ENCODE results near the gene PYY.
A peak's percentile ranks its signal among the peaks of the same experiment; 100 is the strongest.

Gene PYY

DNA sequence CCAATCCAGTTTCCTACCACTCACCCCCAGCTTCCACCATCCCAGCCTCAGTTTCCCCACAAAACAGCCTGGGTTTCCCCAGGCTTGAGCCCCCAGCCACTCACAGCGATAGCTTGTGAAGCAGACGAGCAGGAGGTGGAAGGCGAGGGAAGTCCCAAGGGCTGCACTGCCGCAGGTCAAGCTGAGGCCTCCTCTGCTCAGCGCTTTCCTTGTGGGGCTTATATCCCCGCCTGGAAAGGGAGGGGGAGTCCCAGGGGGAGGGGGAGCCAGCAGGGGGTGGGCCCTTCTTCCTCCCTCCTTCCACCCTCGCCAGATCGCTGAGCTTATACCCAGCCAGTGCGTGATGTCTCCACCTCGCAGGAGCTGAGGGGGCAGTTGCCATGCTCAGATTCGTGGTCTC, at the start of gene PYY:
Gene PYY, minus strand, starts transcription at position 195 of the 400 bp plus-strand sequence. CDS start 457 bp downstream, outside the sequence.
- ChIA-PET CTCF (interaction anchor here (1.3 kb wide), 1 partner anchor 10 kb away, joined by 5 read pairs; no protein-coding TSS in a partner anchor), POLR2A (ENCODE audit: low non-redundant PET) (no interaction called here)
- DNase-seq (ENCODE audit: low spot score) = no peak
- no peak within 1 kb of the TSS for H3K27ac ChIP-seq
- TF ChIP-seq, protein P1, sequence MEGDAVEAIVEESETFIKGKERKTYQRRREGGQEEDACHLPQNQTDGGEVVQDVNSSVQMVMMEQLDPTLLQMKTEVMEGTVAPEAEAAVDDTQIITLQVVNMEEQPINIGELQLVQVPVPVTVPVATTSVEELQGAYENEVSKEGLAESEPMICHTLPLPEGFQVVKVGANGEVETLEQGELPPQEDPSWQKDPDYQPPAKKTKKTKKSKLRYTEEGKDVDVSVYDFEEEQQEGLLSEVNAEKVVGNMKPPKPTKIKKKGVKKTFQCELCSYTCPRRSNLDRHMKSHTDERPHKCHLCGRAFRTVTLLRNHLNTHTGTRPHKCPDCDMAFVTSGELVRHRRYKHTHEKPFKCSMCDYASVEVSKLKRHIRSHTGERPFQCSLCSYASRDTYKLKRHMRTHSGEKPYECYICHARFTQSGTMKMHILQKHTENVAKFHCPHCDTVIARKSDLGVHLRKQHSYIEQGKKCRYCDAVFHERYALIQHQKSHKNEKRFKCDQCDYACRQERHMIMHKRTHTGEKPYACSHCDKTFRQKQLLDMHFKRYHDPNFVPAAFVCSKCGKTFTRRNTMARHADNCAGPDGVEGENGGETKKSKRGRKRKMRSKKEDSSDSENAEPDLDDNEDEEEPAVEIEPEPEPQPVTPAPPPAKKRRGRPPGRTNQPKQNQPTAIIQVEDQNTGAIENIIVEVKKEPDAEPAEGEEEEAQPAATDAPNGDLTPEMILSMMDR (conservative IDR thresholded peaks at IDR 0.05; ENCODE audit: low read depth) = no peak

DNA sequence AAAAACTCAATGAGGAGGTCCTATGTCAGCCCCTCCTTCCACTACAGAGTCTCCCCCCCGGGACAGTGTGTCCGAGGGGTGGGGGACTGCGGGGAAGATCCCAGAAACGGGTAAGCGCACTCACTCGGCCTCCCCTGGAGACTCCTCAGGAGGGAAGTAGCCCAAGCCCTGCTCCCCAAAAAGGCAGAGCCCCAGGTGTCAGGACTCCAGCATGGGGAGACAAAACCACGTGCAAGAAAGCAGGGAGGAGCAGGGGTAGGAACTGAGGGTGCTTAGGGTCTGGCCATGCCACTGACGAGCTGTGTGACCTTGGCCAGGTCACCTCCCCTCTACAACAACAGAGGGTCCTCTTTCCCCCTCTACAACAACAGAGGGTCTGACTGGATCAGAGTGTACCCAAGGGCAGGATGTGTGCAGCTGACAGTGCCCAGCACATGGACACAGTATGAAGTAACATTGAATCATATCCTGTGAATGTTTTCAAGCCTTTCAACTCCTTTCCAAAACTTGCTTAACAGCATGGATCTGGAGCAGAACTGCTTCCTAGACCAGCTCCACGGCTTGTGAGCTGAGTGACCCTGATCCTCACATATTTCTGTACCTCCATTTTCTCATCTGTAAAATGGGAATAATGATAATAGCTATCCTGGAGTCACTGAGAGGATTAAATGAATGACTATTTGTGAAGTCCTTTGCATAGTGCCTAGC, 48.6 kb upstream of the PYY start:
- DNase-seq (ENCODE audit: low spot score) = peak; percentile 29
- ChIA-PET CTCF (interaction anchor here (1.4 kb wide), 1 partner anchor 125 kb away, joined by 5 read pairs; no protein-coding TSS in a partner anchor), POLR2A (ENCODE audit: low non-redundant PET) (no interaction called here)
- TF ChIP-seq, protein P1 (conservative IDR thresholded peaks at IDR 0.05; ENCODE audit: low read depth) = no peak
- peak overlapping the region; percentile 61; the same call in 1 of the 2 replicates for H3K27ac ChIP-seq

DNA sequence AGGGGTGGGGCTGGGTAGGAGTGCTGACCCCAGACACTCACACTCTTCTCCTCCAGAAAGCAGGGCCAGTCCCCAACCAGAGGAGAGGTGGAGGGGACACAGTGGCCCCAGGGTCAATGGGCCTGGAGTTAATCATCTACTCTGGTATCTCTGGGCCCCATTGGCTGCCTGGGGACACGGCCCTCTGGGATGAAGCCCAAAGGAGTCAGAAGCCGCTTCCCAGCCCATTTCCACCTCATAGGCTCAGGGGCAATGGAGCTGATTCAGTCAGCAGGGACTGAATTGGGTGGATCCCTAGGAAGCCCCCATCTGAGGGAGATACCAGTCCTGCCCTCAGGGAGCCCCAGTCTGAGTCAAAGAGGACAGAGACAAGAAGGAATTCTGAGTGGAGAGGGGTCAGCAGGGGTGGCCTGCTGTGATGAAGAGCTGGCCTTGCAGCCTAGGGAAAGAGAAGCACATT, 47.8 kb upstream of the PYY start:
- ChIA-PET CTCF (interaction anchor here (0.6 kb wide), 2 partner anchors 9 to 14 kb away, joined by 3 to 4 read pairs; no protein-coding TSS in a partner anchor), POLR2A (ENCODE audit: low non-redundant PET) (no interaction called here)
- TF ChIP-seq, protein P1 (conservative IDR thresholded peaks at IDR 0.05; ENCODE audit: low read depth) = no peak
- peak overlapping the region; percentile 61; the same call in 1 of the 2 replicates for H3K27ac ChIP-seq
- no peak for DNase-seq (ENCODE audit: low spot score)

DNA sequence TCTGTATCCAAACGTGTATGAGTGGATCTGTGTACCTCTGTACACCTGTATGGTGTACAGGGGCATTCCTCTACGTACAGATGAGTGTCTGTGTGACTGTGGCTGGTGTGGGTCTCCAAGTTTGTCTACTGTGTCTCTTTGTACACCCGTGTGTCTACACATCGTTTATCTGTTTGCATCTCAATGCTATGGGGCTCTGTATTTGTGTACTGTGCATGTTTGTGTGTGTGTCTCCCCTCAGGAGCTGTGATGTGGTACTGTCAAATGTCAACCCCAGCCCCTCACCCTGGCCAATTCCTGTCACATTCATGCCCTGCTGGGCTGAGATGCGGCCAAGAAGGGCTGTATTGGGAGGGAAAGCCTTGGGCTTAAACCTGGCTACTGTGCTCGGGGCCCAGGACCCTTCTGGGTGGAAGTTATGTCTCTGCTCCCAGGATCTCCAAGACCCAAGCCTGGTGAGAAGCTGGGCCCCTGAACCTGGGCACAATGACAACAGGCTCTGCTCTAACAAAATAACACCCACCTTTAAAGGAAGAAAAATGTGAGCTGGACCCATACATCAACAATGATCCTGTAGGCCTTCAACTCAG, 47.2 kb upstream of the PYY start:
- CTCF ChIA-PET = interaction anchor here (0.6 to 1.2 kb wide), 3 partner anchors 9 to 57 kb away, joined by 3 to 4 read pairs (median 4); no protein-coding TSS in a partner anchor
- TF ChIP-seq, protein P1 (conservative IDR thresholded peaks at IDR 0.05; ENCODE audit: low read depth) = no peak
- peak overlapping the region; percentile 61; the same call in 1 of the 2 replicates for H3K27ac ChIP-seq
- POLR2A ChIA-PET (ENCODE audit: low non-redundant PET) = no interaction called here
- DNase-seq (ENCODE audit: low spot score) = no peak

DNA sequence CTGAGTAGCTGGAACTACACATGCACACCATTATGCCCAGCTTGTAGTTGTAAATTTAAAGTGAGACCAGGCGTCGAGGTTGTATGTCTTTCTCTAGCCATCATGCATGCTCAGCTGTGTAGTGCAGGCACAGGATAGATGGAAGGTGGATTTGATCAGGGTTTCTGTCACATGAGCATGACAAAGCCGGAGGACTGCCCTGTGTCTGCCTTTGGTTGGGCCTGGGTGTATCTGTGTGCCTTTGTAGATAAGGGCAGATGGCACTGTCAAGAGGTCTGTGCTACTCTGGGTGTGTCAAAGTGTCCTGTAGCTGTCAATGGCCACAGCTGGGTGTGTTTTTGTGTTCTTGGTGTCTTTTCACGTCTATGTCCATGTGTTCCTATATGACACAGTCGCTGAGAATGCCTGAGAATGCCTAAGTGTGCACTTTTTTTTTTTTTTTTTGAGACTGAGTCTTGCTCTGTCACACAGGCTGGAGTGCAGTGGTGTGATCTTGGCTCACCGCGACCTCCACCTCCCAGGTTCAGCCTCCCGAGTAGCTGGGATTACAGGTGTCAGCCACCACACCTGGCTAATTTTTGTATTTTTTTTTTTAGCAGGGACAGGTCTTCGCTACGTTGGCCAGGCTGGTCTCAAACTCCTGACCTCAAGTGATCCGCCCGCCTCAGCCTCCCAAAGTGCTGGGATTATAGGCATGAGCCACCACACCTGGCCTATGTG, 46.6 kb upstream of the PYY start:
- TF ChIP-seq, protein P1 (conservative IDR thresholded peaks at IDR 0.05; ENCODE audit: low read depth) = no peak
- ChIA-PET POLR2A (ENCODE audit: low non-redundant PET) (no interaction called here), CTCF (interaction anchor here (0.6 to 1.2 kb wide), 3 partner anchors 56 to 363 kb away, joined by 3 to 4 read pairs (median 3); partner anchors contain the start of gene FAM171A2)
- H3K27ac ChIP-seq = no peak overlapping the region
- no peak for DNase-seq (ENCODE audit: low spot score)

DNA sequence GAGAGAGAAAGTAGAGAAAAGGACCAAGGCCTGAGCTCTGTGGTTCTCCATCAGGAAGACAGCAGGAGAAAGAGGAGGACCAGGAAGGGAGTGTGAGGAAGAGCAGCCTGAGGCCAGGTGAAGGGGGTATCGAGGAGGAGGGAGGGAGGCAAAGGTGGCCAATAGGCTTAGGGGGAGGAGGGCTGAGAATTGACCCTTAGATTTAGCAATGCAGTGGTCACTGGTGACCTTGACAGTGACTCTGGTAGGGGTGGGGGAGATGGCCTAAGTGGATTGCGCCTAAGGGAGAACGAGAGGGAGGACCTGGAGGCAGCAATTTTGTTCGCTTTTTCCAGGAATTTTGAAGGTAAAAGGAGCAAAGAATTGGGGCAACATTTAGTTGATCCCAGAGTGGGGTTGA, 45.3 kb upstream of the PYY start:
- CTCF ChIA-PET = no interaction called here
- TF ChIP-seq, protein P1 (conservative IDR thresholded peaks at IDR 0.05; ENCODE audit: low read depth) = no peak
- POLR2A ChIA-PET (ENCODE audit: low non-redundant PET) = no interaction called here
- no peak overlapping the region for H3K27ac ChIP-seq
- no peak for DNase-seq (ENCODE audit: low spot score)

Measured in RWPE1 (cell line).